Measurements from ENCODE around the gene FILIP1L. TPM values are rescaled to one million over a fixed set of nuclear protein-coding genes. Genes with fewer than 3 reads are reported as not detected.

FILIP1L gene
- total and polyA plus RNA-seq, 2 donors from 2014 or later = 5.5 to 25.5 TPM

- peak overlapping the region; percentile 73 to 96 (median 90) for H3K9ac ChIP-seq (ENCODE audit: low read length in 3 of 3)
- peak overlapping the region; percentile 75 to 85 (median 81) for H3K4me3 ChIP-seq (ENCODE audit: low read length in 3 of 3)
- peak overlapping the region; percentile 79 to 82 for H3K27ac ChIP-seq (ENCODE audit: low read depth in 2 of 2, low read length in 2 of 2)
- TF ChIP-seq CTCF (IDR thresholded peaks at IDR 0.05; ENCODE audit: borderline replicate concordance, extremely low read depth, insufficient read depth) = no peak
- no peaks in the 10 kb centered on the region for H3K27me3 ChIP-seq (ENCODE audit: control insufficient read depth, insufficient read depth, low read length)
- intact Hi-C loops (cut with DNase I) = no loop called here
- H3K4me1 ChIP-seq (ENCODE audit: control insufficient read depth in 2 of 3, insufficient read depth in 2 of 3, low read depth in 1 of 3, low read length in 3 of 3) = peaks cover 0 to 5% (median 0%) of the 10 kb centered on the region in 3 donors
- H3K36me3 ChIP-seq (ENCODE audit: control insufficient read depth in 2 of 3, insufficient read depth in 3 of 3, low read length in 3 of 3) = no peaks in the 10 kb centered on the region
- H3K9me3 ChIP-seq (ENCODE audit: control insufficient read depth in 2 of 3, insufficient read depth in 1 of 3, low read length in 3 of 3) = no peaks in the 10 kb centered on the region
- no peak for FAIRE-seq
- peak; percentile 88 to 95 (median 92) for DNase-seq
Measured at GRCh38 chr3:99875929-99876841, 238.1 kb downstream of the FILIP1L start.

- intact Hi-C loops (cut with DNase I) = no loop called here
- H3K27ac ChIP-seq (ENCODE audit: low read depth in 2 of 2, low read length in 2 of 2) = peak overlapping the region; percentile 79 to 82
- TF ChIP-seq CTCF (IDR thresholded peaks at IDR 0.05; ENCODE audit: borderline replicate concordance, extremely low read depth, insufficient read depth) = no peak
- H3K4me1 ChIP-seq (ENCODE audit: control insufficient read depth in 2 of 3, insufficient read depth in 2 of 3, low read depth in 1 of 3, low read length in 3 of 3) = peaks cover 0 to 5% (median 2%) of the 10 kb centered on the region in 3 donors
- no peaks in the 10 kb centered on the region for H3K9me3 ChIP-seq (ENCODE audit: control insufficient read depth in 2 of 3, insufficient read depth in 1 of 3, low read length in 3 of 3)
- no peaks in the 10 kb centered on the region for H3K36me3 ChIP-seq (ENCODE audit: control insufficient read depth in 2 of 3, insufficient read depth in 3 of 3, low read length in 3 of 3)
- H3K9ac ChIP-seq (ENCODE audit: low read length in 3 of 3) = peak overlapping the region; percentile 73 to 96 (median 90)
- FAIRE-seq (no peak), DNase-seq (peak in 1 of 5 donors; percentile 73)
- H3K4me3 ChIP-seq (ENCODE audit: low read length in 3 of 3) = peak overlapping the region; percentile 75 to 85 (median 81)
- no peaks in the 10 kb centered on the region for H3K27me3 ChIP-seq (ENCODE audit: control insufficient read depth, insufficient read depth, low read length)
Measured at GRCh38 chr3:99875581-99875928, 238.7 kb downstream of the FILIP1L start.

- DNase-seq (no peak), FAIRE-seq (no peak)
- Histone ChIP-seq H3K4me1 (ENCODE audit: control insufficient read depth in 2 of 3, insufficient read depth in 2 of 3, low read depth in 1 of 3, low read length in 3 of 3) (peaks cover 4 to 7% (median 6%) of the 10 kb centered on the region in 3 donors), H3K9me3 (ENCODE audit: control insufficient read depth in 2 of 3, insufficient read depth in 1 of 3, low read length in 3 of 3) (no peaks in the 10 kb centered on the region), H3K36me3 (ENCODE audit: control insufficient read depth in 2 of 3, insufficient read depth in 3 of 3, low read length in 3 of 3) (no peaks in the 10 kb centered on the region), H3K27me3 (ENCODE audit: control insufficient read depth, insufficient read depth, low read length) (no peaks in the 10 kb centered on the region), H3K9ac (ENCODE audit: low read length in 3 of 3) (peak overlapping the region in 1 of 3 donors; percentile 96), H3K4me3 (ENCODE audit: low read length in 3 of 3) (peak overlapping the region; percentile 16 to 85 (median 81)), H3K27ac (ENCODE audit: low read depth in 2 of 2, low read length in 2 of 2) (peak overlapping the region in 1 of 2 donors; percentile 13)
- intact Hi-C loops (cut with DNase I) = no loop called here
- no peak for TF ChIP-seq CTCF (IDR thresholded peaks at IDR 0.05; ENCODE audit: borderline replicate concordance, extremely low read depth, insufficient read depth)
Measured at GRCh38 chr3:99874237-99875002, 239.9 kb downstream of the FILIP1L start.
